GM12801 (cell line): Measurements from ENCODE around the gene KLHL13.

Experiments
- CTCF ChIP-seq: IDR thresholded peaks from one replicate; pipeline ENCODE4 v1.5.1; 2011; ENCODE audit warnings: control low read depth; ENCODE audit not compliant: insufficient read length; ENCODE audit errors: extremely low read depth

The KLHL13 gene

GRCh38 chrX:117969328-117969727, 147.3 kb downstream of the KLHL13 start:
- no peak for TF ChIP-seq CTCF

- no peak for TF ChIP-seq CTCF
Observed at GRCh38 chrX:117959045-117959444, 157.6 kb downstream of the KLHL13 start.

- TF ChIP-seq CTCF: no peak
Observed at GRCh38 chrX:117957128-117957527, 159.5 kb downstream of the KLHL13 start.

GRCh38 chrX:117936118-117936517, 180.5 kb downstream of the KLHL13 start:
- TF ChIP-seq CTCF: no peak

GRCh38 chrX:117919755-117920154, 196.9 kb downstream of the KLHL13 start:
- no peak for TF ChIP-seq CTCF

GRCh38 chrX:117910216-117910615, 206.4 kb downstream of the KLHL13 start:
- TF ChIP-seq CTCF: no peak

GRCh38 chrX:117898226-117898625, 218.4 kb downstream of the KLHL13 start:
- no peak for TF ChIP-seq CTCF

GRCh38 chrX:117895418-117895817, 221.2 kb downstream of the KLHL13 start:
- TF ChIP-seq CTCF: no peak
